DOHH2 (cell line): Measurements from ENCODE around the gene AEBP2.

Source experiments
- CTCF ChIP-seq: fragments of 200-600 bp; sonication (generic); IDR thresholded peaks from one replicate; pipeline ENCODE4 v1.5.1; 2014; ENCODE audit warnings: antibody characterized with exemption, mild to moderate bottlenecking, low read depth, low read length; ENCODE audit not compliant: poor library complexity, severe bottlenecking
- EZH2phosphoT487 ChIP-seq: fragments of 200-600 bp; sonication (generic); IDR thresholded peaks from 2 replicates; pipeline ENCODE4 v1.6.1; 2017; ENCODE audit warnings: borderline replicate concordance, mild to moderate bottlenecking, antibody characterized with exemption, low read length, moderate library complexity, mixed read lengths

- TF ChIP-seq CTCF (no peak), EZH2phosphoT487 (no peak)
These were observed 122.2 kb downstream of the AEBP2 start for GRCh38 chr12:19561411-19561961.
